Effector memory CD4-positive, alpha-beta T cell (primary cell): ENCODE results near the gene RELCH.

Experiments used
- DNase-seq, 3 donors: peaks; one replicate each; pipeline ENCODE4 v3.0.0-alpha.2; 2020
- H3K27ac ChIP-seq: 2 replicates; pipeline ENCODE4 v1.7.0; 2013; ENCODE audit warnings: mild to moderate bottlenecking, low read length, moderate library complexity; ENCODE audit not compliant: insufficient read depth, poor library complexity, severe bottlenecking
- H3K27me3 ChIP-seq: replicated peaks from 2 replicates; pipeline ENCODE4 v1.7.0; 2013; ENCODE audit warnings: mild to moderate bottlenecking, low read length; ENCODE audit not compliant: insufficient read depth, control insufficient read depth, poor library complexity, severe bottlenecking
- H3K36me3 ChIP-seq: 2 replicates; pipeline ENCODE4 v1.7.0; 2013; ENCODE audit warnings: mild to moderate bottlenecking, low read length, moderate library complexity; ENCODE audit not compliant: control insufficient read depth, insufficient read depth
- H3K4me1 ChIP-seq: 2 replicates; pipeline ENCODE4 v1.7.0; 2013; ENCODE audit warnings: low read length, mild to moderate bottlenecking; ENCODE audit not compliant: control insufficient read depth, insufficient read depth, poor library complexity, severe bottlenecking
- H3K4me3 ChIP-seq: 2 replicates; pipeline ENCODE4 v1.7.0; 2013; ENCODE audit warnings: low read length, low read depth, mild to moderate bottlenecking; ENCODE audit not compliant: insufficient read depth, poor library complexity, severe bottlenecking
- H3K9me3 ChIP-seq: 2 replicates; pipeline ENCODE4 v1.7.0; 2013; ENCODE audit warnings: mild to moderate bottlenecking, low read length, moderate library complexity; ENCODE audit not compliant: control insufficient read depth

The RELCH gene

DNA sequence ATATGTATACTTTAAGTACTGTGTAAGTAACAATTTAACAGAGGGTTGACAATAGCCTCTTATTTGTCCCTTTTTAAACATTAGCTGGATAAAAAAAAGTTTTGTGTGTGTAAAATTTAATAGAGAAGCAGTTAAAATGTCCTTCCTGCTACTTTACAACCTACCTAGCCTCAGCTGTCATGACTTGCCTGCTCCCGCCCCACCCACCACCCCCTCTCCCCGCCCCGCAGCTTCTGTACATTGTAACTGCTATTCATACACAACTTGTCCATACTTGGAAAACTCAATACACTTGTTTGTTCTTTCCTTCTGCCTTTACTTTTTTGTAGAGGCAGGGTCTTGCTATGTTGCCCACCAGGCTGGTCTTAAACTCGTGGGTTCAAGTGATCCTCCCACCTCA is 19.5 kb downstream of the RELCH start:
- H3K9me3 ChIP-seq = no peaks in the 10 kb centered on the region
- H3K4me1 ChIP-seq = no peaks in the 10 kb centered on the region
- H3K36me3 ChIP-seq = no peaks in the 10 kb centered on the region
- H3K4me3 ChIP-seq = no peak overlapping the region
- H3K27ac ChIP-seq = no peak overlapping the region
- H3K27me3 ChIP-seq = no peaks in the 10 kb centered on the region
- no peak for DNase-seq

- Histone ChIP-seq H3K27me3 (no peaks in the 10 kb centered on the region), H3K4me3 (no peak overlapping the region), H3K4me1 (no peaks in the 10 kb centered on the region), H3K9me3 (no peaks in the 10 kb centered on the region), H3K36me3 (peaks cover 8% of the 10 kb centered on the region), H3K27ac (no peak overlapping the region)
- DNase-seq = no peak
These were observed 22.0 kb downstream of the RELCH start for GRCh38 chr18:62209046-62209445.

GRCh38 chr18:62210138-62210537 is 23.1 kb downstream of the RELCH start:
- Histone ChIP-seq H3K27ac (no peak overlapping the region), H3K4me1 (no peaks in the 10 kb centered on the region), H3K36me3 (peaks cover 8% of the 10 kb centered on the region), H3K27me3 (no peaks in the 10 kb centered on the region), H3K9me3 (no peaks in the 10 kb centered on the region), H3K4me3 (no peak overlapping the region)
- DNase-seq = no peak

GRCh38 chr18:62211325-62211828 is 24.3 kb downstream of the RELCH start:
- Histone ChIP-seq H3K27ac (no peak overlapping the region), H3K27me3 (no peaks in the 10 kb centered on the region), H3K36me3 (peaks cover 8% of the 10 kb centered on the region), H3K9me3 (no peaks in the 10 kb centered on the region), H3K4me3 (no peak overlapping the region), H3K4me1 (no peaks in the 10 kb centered on the region)
- DNase-seq = no peak

- H3K27me3 ChIP-seq = no peaks in the 10 kb centered on the region
- H3K4me1 ChIP-seq = no peaks in the 10 kb centered on the region
These were observed 27.7 kb downstream of the RELCH start for GRCh38 chr18:62214790-62215189.

DNA sequence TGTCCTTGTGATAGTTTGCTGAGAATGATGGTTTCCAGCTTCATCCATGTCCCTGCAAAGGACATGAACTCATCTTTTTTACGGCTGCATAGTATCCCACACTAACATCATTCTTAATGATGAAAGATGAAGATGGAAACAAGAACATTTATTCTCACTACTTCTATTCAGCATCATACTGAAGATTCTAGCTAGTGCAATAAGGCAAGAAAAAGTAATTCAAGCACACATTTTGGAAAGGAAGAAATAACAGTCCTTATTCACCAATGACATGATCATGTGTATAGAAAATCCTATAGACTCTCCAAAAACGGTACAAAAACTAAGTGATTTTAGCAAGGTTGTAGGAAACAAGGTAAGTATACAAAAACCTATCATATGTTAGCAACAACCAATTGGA is 37.2 kb downstream of the RELCH start:
- Histone ChIP-seq H3K36me3 (peaks cover 32% of the 10 kb centered on the region), H3K9me3 (no peaks in the 10 kb centered on the region), H3K27ac (no peak overlapping the region), H3K4me3 (no peak overlapping the region), H3K27me3 (no peaks in the 10 kb centered on the region), H3K4me1 (no peaks in the 10 kb centered on the region)
- DNase-seq = no peak

More at GRCh38 chr18:62214790-62215189, 27.7 kb downstream of the RELCH start:
- Histone ChIP-seq H3K27ac (no peak overlapping the region), H3K36me3 (peaks cover 8% of the 10 kb centered on the region), H3K4me3 (no peak overlapping the region), H3K9me3 (no peaks in the 10 kb centered on the region)
- no peak for DNase-seq

DNA sequence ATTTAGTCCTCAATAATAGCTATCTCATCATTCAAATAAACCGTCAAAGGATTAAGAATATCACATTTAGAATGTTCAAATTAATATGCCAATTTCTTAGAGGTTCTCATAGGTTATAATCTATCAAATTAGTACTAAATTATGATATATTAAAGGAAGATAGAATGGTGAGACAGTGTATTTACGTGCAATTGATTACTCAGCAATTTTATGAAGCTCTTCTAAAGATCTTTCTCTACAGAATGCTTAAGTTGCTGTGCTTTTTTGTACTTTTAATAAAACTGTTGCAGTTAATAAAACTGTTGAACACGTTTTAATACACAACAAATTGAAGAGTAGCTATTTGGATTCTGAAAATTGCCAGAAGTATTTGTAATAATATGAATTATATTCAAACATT is 39.0 kb downstream of the RELCH start:
- H3K9me3 ChIP-seq = no peaks in the 10 kb centered on the region
- H3K27ac ChIP-seq = no peak overlapping the region
- H3K4me1 ChIP-seq = no peaks in the 10 kb centered on the region
- DNase-seq = no peak
- no peaks in the 10 kb centered on the region for H3K27me3 ChIP-seq
- H3K36me3 ChIP-seq = peaks cover 37% of the 10 kb centered on the region
- no peak overlapping the region for H3K4me3 ChIP-seq

- H3K9me3 ChIP-seq = no peaks in the 10 kb centered on the region
- H3K27me3 ChIP-seq = no peaks in the 10 kb centered on the region
- H3K4me1 ChIP-seq = no peaks in the 10 kb centered on the region
- H3K4me3 ChIP-seq = no peak overlapping the region
- H3K27ac ChIP-seq = no peak overlapping the region
- DNase-seq = no peak
- H3K36me3 ChIP-seq = peaks cover 18% of the 10 kb centered on the region
These were observed 49.2 kb downstream of the RELCH start for GRCh38 chr18:62236252-62236651.

DNA sequence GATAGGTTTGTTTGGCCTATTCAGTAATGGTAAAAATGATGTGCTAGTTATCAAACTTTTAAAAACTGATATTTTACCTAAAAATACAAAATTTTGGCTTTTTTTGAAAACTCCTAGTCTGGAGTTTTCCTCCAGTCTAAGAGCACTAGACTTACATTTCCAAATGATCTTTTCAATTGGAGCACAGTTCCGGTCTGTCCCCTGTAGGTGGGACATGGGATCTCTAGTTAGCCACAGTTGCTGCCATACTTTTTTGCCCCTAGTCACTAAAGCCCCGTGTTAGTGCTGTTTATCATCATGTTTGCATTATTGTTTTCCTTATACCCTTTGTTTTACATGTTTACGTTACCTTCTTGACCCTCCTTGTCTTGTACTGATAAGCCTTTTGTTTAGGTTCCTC is 52.4 kb downstream of the RELCH start:
- H3K36me3 ChIP-seq = peaks cover 3% of the 10 kb centered on the region
- no peak overlapping the region for H3K4me3 ChIP-seq
- H3K9me3 ChIP-seq = no peaks in the 10 kb centered on the region
- no peaks in the 10 kb centered on the region for H3K27me3 ChIP-seq
- H3K4me1 ChIP-seq = no peaks in the 10 kb centered on the region
- no peak overlapping the region for H3K27ac ChIP-seq
- DNase-seq = no peak

DNA sequence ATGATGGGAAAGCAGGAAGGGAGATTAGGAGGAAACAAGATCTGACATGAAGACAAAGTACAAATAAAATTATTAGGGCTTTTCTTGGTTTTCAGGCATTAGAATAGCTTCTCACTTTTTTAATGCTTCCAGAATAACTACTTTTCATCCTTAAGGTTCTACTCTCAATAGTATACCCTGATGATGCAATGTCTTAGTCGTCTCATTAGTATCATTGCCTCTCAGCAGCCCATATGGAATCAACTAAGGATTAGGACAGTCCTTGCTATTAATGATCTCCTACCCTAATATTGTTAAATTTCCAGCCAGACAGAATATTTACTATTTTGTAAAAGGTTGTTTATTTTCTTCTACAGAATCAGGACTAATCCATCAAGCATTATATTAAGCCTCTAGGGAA is 55.9 kb downstream of the RELCH start:
- Histone ChIP-seq H3K27ac (no peak overlapping the region), H3K4me3 (no peak overlapping the region), H3K9me3 (no peaks in the 10 kb centered on the region), H3K36me3 (peaks cover 9% of the 10 kb centered on the region), H3K4me1 (no peaks in the 10 kb centered on the region), H3K27me3 (no peaks in the 10 kb centered on the region)
- DNase-seq = no peak

DNA sequence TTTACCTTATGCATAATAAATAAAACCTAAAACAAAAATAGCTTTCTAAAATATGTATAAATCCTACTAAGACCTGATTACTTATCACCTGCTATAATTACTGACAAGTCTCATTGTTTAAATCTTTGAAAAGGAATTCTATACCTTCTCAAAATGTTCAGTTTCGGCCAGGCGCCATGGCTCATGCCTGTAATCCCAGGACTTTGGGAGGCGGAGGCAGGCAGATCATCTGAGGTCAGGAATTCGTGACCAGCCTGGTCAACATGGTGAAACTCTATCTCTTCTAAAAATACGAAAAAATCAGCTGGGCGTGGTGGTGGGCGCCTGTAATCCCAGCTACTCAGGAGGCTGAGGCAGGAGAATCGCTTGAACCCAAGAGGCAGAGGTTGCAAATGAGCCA is 58.1 kb downstream of the RELCH start:
- no peaks in the 10 kb centered on the region for H3K9me3 ChIP-seq
- H3K4me1 ChIP-seq = no peaks in the 10 kb centered on the region
- peaks cover 9% of the 10 kb centered on the region for H3K36me3 ChIP-seq
- H3K4me3 ChIP-seq = no peak overlapping the region
- no peak for DNase-seq
- H3K27ac ChIP-seq = no peak overlapping the region
- H3K27me3 ChIP-seq = no peaks in the 10 kb centered on the region
